ENCODE measurements around the gene VNN1. TPM values are rescaled to one million over a fixed set of nuclear protein-coding genes. Genes with fewer than 3 reads are reported as not detected.

The VNN1 gene
- total RNA-seq, 2 donors from 2014 or later: not detected

- H3K27me3 ChIP-seq (ENCODE audit: control insufficient read depth, insufficient read depth, low read length, poor library complexity, severe bottlenecking): no peaks in the 10 kb centered on the region
- no peaks in the 10 kb centered on the region for H3K4me1 ChIP-seq (ENCODE audit: control insufficient read depth, insufficient read depth, low read length)
- Mint-ChIP-seq H3K36me3 (ENCODE audit: low read depth) (no peaks in the 10 kb centered on the region), H3K9me3 (no peaks in the 10 kb centered on the region), H3K4me3 (no peak overlapping the region), H3K27ac (no peak overlapping the region), H3K27me3 (ENCODE audit: insufficient read depth) (no peaks in the 10 kb centered on the region), H3K4me1 (no peaks in the 10 kb centered on the region)
- no peak overlapping the region for H3K4me3 ChIP-seq (ENCODE audit: low read length)
- no peak overlapping the region for H3K27ac ChIP-seq (ENCODE audit: low read depth, low read length)
- no peak for TF ChIP-seq CTCF (conservative IDR thresholded peaks at IDR 0.05)
- no peak for DNase-seq
- WGBS, 2 experiments (ENCODE audit: insufficient coverage in 1 of 2, insufficient read length in 1 of 2): 86 to 94% methylated on average over 1 of the region's 1 CpG
- no peaks in the 10 kb centered on the region for H3K36me3 ChIP-seq (ENCODE audit: control insufficient read depth, insufficient read depth, low read length)
- no peak overlapping the region for H3K9ac ChIP-seq (ENCODE audit: extremely low read depth, low read length, poor library complexity, severe bottlenecking)
- H3K9me3 ChIP-seq (ENCODE audit: control insufficient read depth, low read length): no peaks in the 10 kb centered on the region
Observed at GRCh38 chr6:132650429-132650828, 63.4 kb downstream of the VNN1 start.

- Mint-ChIP-seq H3K27me3 (ENCODE audit: insufficient read depth) (no peaks in the 10 kb centered on the region), H3K36me3 (ENCODE audit: low read depth) (no peaks in the 10 kb centered on the region), H3K4me3 (no peak overlapping the region), H3K4me1 (no peaks in the 10 kb centered on the region), H3K27ac (no peak overlapping the region), H3K9me3 (no peaks in the 10 kb centered on the region)
- Histone ChIP-seq H3K4me3 (ENCODE audit: low read length) (no peak overlapping the region), H3K9me3 (ENCODE audit: control insufficient read depth, low read length) (no peaks in the 10 kb centered on the region), H3K27me3 (ENCODE audit: control insufficient read depth, insufficient read depth, low read length, poor library complexity, severe bottlenecking) (no peaks in the 10 kb centered on the region), H3K36me3 (ENCODE audit: control insufficient read depth, insufficient read depth, low read length) (no peaks in the 10 kb centered on the region), H3K4me1 (ENCODE audit: control insufficient read depth, insufficient read depth, low read length) (no peaks in the 10 kb centered on the region), H3K9ac (ENCODE audit: extremely low read depth, low read length, poor library complexity, severe bottlenecking) (no peak overlapping the region), H3K27ac (ENCODE audit: low read depth, low read length) (no peak overlapping the region)
- TF ChIP-seq CTCF (conservative IDR thresholded peaks at IDR 0.05): no peak
- no peak for DNase-seq
- 89 to 95% methylated on average over 2 of the region's 2 CpGs for WGBS, 2 experiments (ENCODE audit: insufficient coverage in 1 of 2, insufficient read length in 1 of 2)
Observed at GRCh38 chr6:132648828-132649227, 65.0 kb downstream of the VNN1 start.

- no peaks in the 10 kb centered on the region for H3K27me3 ChIP-seq (ENCODE audit: control insufficient read depth, insufficient read depth, low read length, poor library complexity, severe bottlenecking)
- Mint-ChIP-seq H3K36me3 (ENCODE audit: low read depth) (no peaks in the 10 kb centered on the region), H3K27me3 (ENCODE audit: insufficient read depth) (no peaks in the 10 kb centered on the region), H3K4me3 (no peak overlapping the region), H3K27ac (no peak overlapping the region), H3K9me3 (no peaks in the 10 kb centered on the region), H3K4me1 (no peaks in the 10 kb centered on the region)
- H3K27ac ChIP-seq (ENCODE audit: low read depth, low read length): no peak overlapping the region
- H3K36me3 ChIP-seq (ENCODE audit: control insufficient read depth, insufficient read depth, low read length): no peaks in the 10 kb centered on the region
- 81 to 87% methylated on average over 2 of the region's 2 CpGs for WGBS, 2 experiments (ENCODE audit: insufficient coverage in 1 of 2, insufficient read length in 1 of 2)
- no peak overlapping the region for H3K9ac ChIP-seq (ENCODE audit: extremely low read depth, low read length, poor library complexity, severe bottlenecking)
- H3K4me1 ChIP-seq (ENCODE audit: control insufficient read depth, insufficient read depth, low read length): no peaks in the 10 kb centered on the region
- H3K4me3 ChIP-seq (ENCODE audit: low read length): no peak overlapping the region
- no peaks in the 10 kb centered on the region for H3K9me3 ChIP-seq (ENCODE audit: control insufficient read depth, low read length)
- no peak for TF ChIP-seq CTCF (conservative IDR thresholded peaks at IDR 0.05)
- DNase-seq: no peak
Observed at GRCh38 chr6:132648356-132648755, 65.5 kb downstream of the VNN1 start.

All from endodermal cell (in vitro differentiated cells).